ENCODE results near the gene TXNL1. TPM values are rescaled to one million over a fixed set of nuclear protein-coding genes. Genes with fewer than 3 reads are reported as not detected.
"Not testable (repeated sequence)": the region's sequence is repeated elsewhere in the genome, so short reads cannot be mapped to it uniquely, and the experiment has no call there.

Gene TXNL1
- total RNA-seq, 1 experiment from 2014 or later = 54.5 TPM

GRCh38 chr18:56660655-56661054, 22.3 kb upstream of the TXNL1 start:
- Histone ChIP-seq H2AFZ (no peak overlapping the region), H4K20me1 (ENCODE audit: insufficient read depth) (no peaks in the 10 kb centered on the region), H3K27ac (no peak overlapping the region), H3K79me2 (ENCODE audit: low read depth) (no peaks in the 10 kb centered on the region), H3K36me3 (ENCODE audit: low read depth) (no peaks in the 10 kb centered on the region), H3F3A (ENCODE audit: insufficient read depth, low read depth) (no peaks in the 10 kb centered on the region), H3K4me3 (no peak overlapping the region), H3K4me1 (replicated peaks; ENCODE audit: insufficient read depth) (no peaks in the 10 kb centered on the region), H3K9me2 (ENCODE audit: insufficient read depth) (no peaks in the 10 kb centered on the region; the same call in 1 of the 2 replicates), H3K9me3 (ENCODE audit: insufficient read depth, low read depth) (no peaks in the 10 kb centered on the region), H3K4me2 (no peak overlapping the region), H3K27me3 (ENCODE audit: insufficient read depth, low read depth) (no peaks in the 10 kb centered on the region)
- DNase-seq = no peak
- no TSS peak for BruUV-seq (replicated peaks)
- intact Hi-C loops (cut with micrococcal nuclease; ENCODE audit: unreplicated experiment) = no loop called here
- ChIA-PET POLR2A (ENCODE audit: unreplicated experiment) (no interaction called here), CTCF (no interaction called here)
- TF ChIP-seq CTCF (conservative IDR thresholded peaks at IDR 0.05) (no peak), EZH2 (IDR thresholded peaks at IDR 0.05; ENCODE audit: low read depth) (no peak)

GRCh38 chr18:56659111-56659510, 20.7 kb upstream of the TXNL1 start:
- BruUV-seq (replicated peaks) = no TSS peak
- H3K9me3 ChIP-seq (ENCODE audit: insufficient read depth, low read depth) = no peaks in the 10 kb centered on the region
- no peaks in the 10 kb centered on the region for H3K27me3 ChIP-seq (ENCODE audit: insufficient read depth, low read depth)
- no peaks in the 10 kb centered on the region for H3K79me2 ChIP-seq (ENCODE audit: low read depth)
- DNase-seq = no peak
- no peak overlapping the region for H3K27ac ChIP-seq
- H3K4me2 ChIP-seq = no peak overlapping the region
- no peak overlapping the region for H2AFZ ChIP-seq
- H3K4me1 ChIP-seq (replicated peaks; ENCODE audit: insufficient read depth) = no peaks in the 10 kb centered on the region
- H3K9me2 ChIP-seq (ENCODE audit: insufficient read depth) = no peaks in the 10 kb centered on the region; the same call in 1 of the 2 replicates
- no peaks in the 10 kb centered on the region for H3K36me3 ChIP-seq (ENCODE audit: low read depth)
- H3K4me3 ChIP-seq = no peak overlapping the region
- ChIA-PET CTCF (no interaction called here), POLR2A (ENCODE audit: unreplicated experiment) (no interaction called here)
- TF ChIP-seq EZH2 (IDR thresholded peaks at IDR 0.05; ENCODE audit: low read depth) (no peak), CTCF (conservative IDR thresholded peaks at IDR 0.05) (no peak)
- no peaks in the 10 kb centered on the region for H4K20me1 ChIP-seq (ENCODE audit: insufficient read depth)
- H3F3A ChIP-seq (ENCODE audit: insufficient read depth, low read depth) = no peaks in the 10 kb centered on the region
- intact Hi-C loops (cut with micrococcal nuclease; ENCODE audit: unreplicated experiment) = no loop called here

GRCh38 chr18:56658261-56658660, 19.9 kb upstream of the TXNL1 start:
- no peak for DNase-seq
- Histone ChIP-seq H3K4me2 (no peak overlapping the region), H3F3A (ENCODE audit: insufficient read depth, low read depth) (no peaks in the 10 kb centered on the region), H3K4me1 (replicated peaks; ENCODE audit: insufficient read depth) (no peaks in the 10 kb centered on the region), H3K27ac (no peak overlapping the region), H3K9me3 (ENCODE audit: insufficient read depth, low read depth) (no peaks in the 10 kb centered on the region), H2AFZ (no peak overlapping the region), H3K36me3 (ENCODE audit: low read depth) (no peaks in the 10 kb centered on the region), H3K27me3 (ENCODE audit: insufficient read depth, low read depth) (no peaks in the 10 kb centered on the region), H3K79me2 (ENCODE audit: low read depth) (peaks cover 8% of the 10 kb centered on the region), H3K9me2 (ENCODE audit: insufficient read depth) (no peaks in the 10 kb centered on the region; the same call in 1 of the 2 replicates), H3K4me3 (no peak overlapping the region), H4K20me1 (ENCODE audit: insufficient read depth) (no peaks in the 10 kb centered on the region)
- intact Hi-C loops (cut with micrococcal nuclease; ENCODE audit: unreplicated experiment) = no loop called here
- TF ChIP-seq CTCF (conservative IDR thresholded peaks at IDR 0.05) (no peak), EZH2 (IDR thresholded peaks at IDR 0.05; ENCODE audit: low read depth) (no peak)
- CTCF ChIA-PET = no interaction called here
- no TSS peak for BruUV-seq (replicated peaks)
- POLR2A ChIA-PET (ENCODE audit: unreplicated experiment) = no interaction called here

GRCh38 chr18:56654280-56654679, 15.9 kb upstream of the TXNL1 start:
- BruUV-seq (replicated peaks); H2AFZ ChIP-seq; POLR2A ChIA-PET (ENCODE audit: unreplicated experiment); H3K27me3 ChIP-seq (ENCODE audit: insufficient read depth, low read depth); H3K4me2 ChIP-seq; H3K27ac ChIP-seq; CTCF ChIA-PET; intact Hi-C loops (cut with micrococcal nuclease; ENCODE audit: unreplicated experiment); H3K4me3 ChIP-seq; DNase-seq; H3K9me3 ChIP-seq (ENCODE audit: insufficient read depth, low read depth); H3K36me3 ChIP-seq (ENCODE audit: low read depth); H4K20me1 ChIP-seq (ENCODE audit: insufficient read depth); H3F3A ChIP-seq (ENCODE audit: insufficient read depth, low read depth); H3K9me2 ChIP-seq (ENCODE audit: insufficient read depth): not testable (repeated sequence)
- Histone ChIP-seq H3K79me2 (ENCODE audit: low read depth) (peaks cover 26% of the 10 kb centered on the region), H3K4me1 (replicated peaks; ENCODE audit: insufficient read depth) (peaks cover 15% of the 10 kb centered on the region)

Measured in PC-9 (cell line).